HEK293 (cell line): ENCODE measurements around the gene TRAF4.

Source experiments
- CTCF ChIA-PET: fragments of 350-600 bp; formaldehyde crosslinking; extraction: SDS; loops from one replicate; lab custom pipeline; 2021; ENCODE audit warnings: antibody characterized with exemption; lab: Yijun Ruan, JAX
- POLR2A ChIA-PET: fragments of 300-600 bp; formaldehyde crosslinking; extraction: SDS; loops from one replicate; lab custom pipeline; 2020; ENCODE audit warnings: antibody characterized with exemption, inconsistent platforms; lab: Yijun Ruan, JAX
- H3K27ac ChIP-seq: fragments of 200-500 bp; sonication (Bioruptor generic); 2 replicates; pipeline ENCODE4 v1.5.1; 2014; ENCODE audit warnings: low read depth, low read length, control low read depth, inconsistent platforms; ENCODE audit errors: extremely low read depth
- H3K36me3 ChIP-seq, 2 experiments: fragments of 200-500 bp in 1 of 2; sonication (Bioruptor generic) in 1 of 2; 1 replicate in 1 of 2; 2 replicates in 1 of 2; pipeline ENCODE4 v1.5.1; 2014 to 2017; ENCODE audit warnings: inconsistent platforms in 2 of 2, low read length in 2 of 2; ENCODE audit not compliant: control insufficient read depth in 2 of 2, insufficient read depth in 1 of 2
- H3K4me1 ChIP-seq: fragments of 200-500 bp; sonication (Bioruptor generic); 2 replicates; pipeline ENCODE4 v1.5.1; 2014; ENCODE audit warnings: mild to moderate bottlenecking, low read length, inconsistent platforms; ENCODE audit not compliant: control insufficient read depth, insufficient read depth
- H3K4me3 ChIP-seq: 2 replicates; pipeline ENCODE4 v1.5.1; 2011; ENCODE audit warnings: low read depth, mild to moderate bottlenecking, control low read depth, low read length, moderate library complexity
- H3K9me3 ChIP-seq: fragments of 200-500 bp; sonication (Bioruptor generic); 2 replicates; pipeline ENCODE4 v1.5.1; 2014; ENCODE audit warnings: low read depth, low read length, inconsistent platforms; ENCODE audit not compliant: control insufficient read depth, insufficient read depth
- CTCF ChIP-seq: fragments of 450-650 bp; formaldehyde crosslinking; IDR thresholded peaks from 2 replicates; pipeline ENCODE4 v1.5.1; 2016; ENCODE audit warnings: missing biosample characterization, missing genetic modification characterization
- OVOL3 ChIP-seq: fragments of 450-650 bp; formaldehyde crosslinking; IDR thresholded peaks from 2 replicates; pipeline ENCODE4 v1.5.1; 2016; ENCODE audit warnings: missing biosample characterization, missing genetic modification characterization
- SCRT2 ChIP-seq: fragments of 450-650 bp; formaldehyde crosslinking; IDR thresholded peaks from 2 replicates; pipeline ENCODE4 v1.5.1; 2016; ENCODE audit warnings: missing biosample characterization, missing genetic modification characterization
- ZNF138 ChIP-seq: fragments of 450-650 bp; formaldehyde crosslinking; IDR thresholded peaks from 2 replicates; pipeline ENCODE4 v1.5.1; 2016; ENCODE audit warnings: missing biosample characterization, missing genetic modification characterization, borderline replicate concordance
- ZNF140 ChIP-seq: fragments of 450-650 bp; formaldehyde crosslinking; IDR thresholded peaks from 2 replicates; pipeline ENCODE4 v1.5.1; 2016; ENCODE audit warnings: missing biosample characterization, missing genetic modification characterization
- ZNF18 ChIP-seq: fragments of 450-650 bp; formaldehyde crosslinking; IDR thresholded peaks from 2 replicates; pipeline ENCODE4 v1.5.1; 2016; ENCODE audit warnings: missing biosample characterization, missing genetic modification characterization
- ZNF214 ChIP-seq: fragments of 450-650 bp; formaldehyde crosslinking; IDR thresholded peaks from 2 replicates; pipeline ENCODE4 v1.5.1; 2017; ENCODE audit warnings: missing biosample characterization, mild to moderate bottlenecking, missing genetic modification characterization, borderline replicate concordance
- ZNF23 ChIP-seq: fragments of 450-650 bp; formaldehyde crosslinking; IDR thresholded peaks from 2 replicates; pipeline ENCODE4 v1.5.1; 2016; ENCODE audit warnings: missing biosample characterization, missing genetic modification characterization, borderline replicate concordance
- ZNF341 ChIP-seq: fragments of 450-650 bp; formaldehyde crosslinking; IDR thresholded peaks from 2 replicates; pipeline ENCODE4; 2016; ENCODE audit warnings: low read depth, missing biosample characterization, missing genetic modification characterization
- ZNF362 ChIP-seq: fragments of 450-650 bp; formaldehyde crosslinking; IDR thresholded peaks from 2 replicates; pipeline ENCODE4 v1.5.1; 2016; ENCODE audit warnings: missing biosample characterization, missing genetic modification characterization
- ZNF513 ChIP-seq: fragments of 450-650 bp; IDR thresholded peaks from 2 replicates; pipeline ENCODE4 v1.5.1; 2018; ENCODE audit warnings: missing biosample characterization, missing genetic modification characterization
- ZNF558 ChIP-seq: fragments of 450-650 bp; formaldehyde crosslinking; IDR thresholded peaks from 2 replicates; pipeline ENCODE4 v1.5.1; 2016; ENCODE audit warnings: missing biosample characterization, missing genetic modification characterization
- ZNF580 ChIP-seq: fragments of 450-650 bp; formaldehyde crosslinking; IDR thresholded peaks from 2 replicates; pipeline ENCODE4 v1.5.1; 2016; ENCODE audit warnings: missing biosample characterization, missing genetic modification characterization
- ZNF585B ChIP-seq: fragments of 450-650 bp; formaldehyde crosslinking; IDR thresholded peaks from 2 replicates; pipeline ENCODE4 v1.5.1; 2016; ENCODE audit warnings: missing biosample characterization, missing genetic modification characterization
- ZNF623 ChIP-seq: fragments of 450-650 bp; formaldehyde crosslinking; IDR thresholded peaks from 2 replicates; pipeline ENCODE4 v1.5.1; 2016; ENCODE audit warnings: missing biosample characterization, missing genetic modification characterization
- ZNF624 ChIP-seq: fragments of 450-650 bp; formaldehyde crosslinking; IDR thresholded peaks from 2 replicates; pipeline ENCODE4 v1.5.1; 2017; ENCODE audit warnings: missing biosample characterization, missing genetic modification characterization
- ZNF660 ChIP-seq: fragments of 450-650 bp; IDR thresholded peaks from 2 replicates; pipeline ENCODE4 v1.5.1; 2018; ENCODE audit warnings: missing biosample characterization, mild to moderate bottlenecking, missing genetic modification characterization
- ZNF777 ChIP-seq: fragments of 450-650 bp; formaldehyde crosslinking; IDR thresholded peaks from 2 replicates; pipeline ENCODE4 v1.5.1; 2017; ENCODE audit warnings: missing biosample characterization, missing genetic modification characterization, borderline replicate concordance
- ZNF792 ChIP-seq: fragments of 450-650 bp; formaldehyde crosslinking; IDR thresholded peaks from 2 replicates; pipeline ENCODE4 v1.5.1; 2016; ENCODE audit warnings: missing biosample characterization, missing genetic modification characterization
- ZNF843 ChIP-seq: fragments of 450-650 bp; formaldehyde crosslinking; IDR thresholded peaks from 2 replicates; pipeline ENCODE4 v1.5.1; 2016; ENCODE audit warnings: missing biosample characterization, missing genetic modification characterization

TRAF4 gene

GRCh38 chr17:28720247-28720996 is 23.4 kb upstream of the TRAF4 start:
- POLR2A ChIA-PET = interaction anchor here (0.6 to 4.3 kb wide), 29 partner anchors 8 to 872 kb away, joined by 3 to 190 read pairs (median 5); partner anchors contain the start of genes ANKRD13B, BLTP2, FAM222B and FLOT2
- TF ChIP-seq ZNF580 (tag by site-specific recombination) = no peak
- TF ChIP-seq SCRT2 (tag by site-specific recombination) = 0 out of 2 replicates have a peak, but pooled peaks have one; percentile 38
- TF ChIP-seq ZNF140 (tag by site-specific recombination) = no peak
- TF ChIP-seq ZNF513 (tag by site-specific recombination) = no peak; the same call in 1 of the 2 replicates
- TF ChIP-seq ZNF624 (tag by site-specific recombination) = no peak
- peak; percentile 20; the same call in 1 of the 2 replicates for TF ChIP-seq ZNF623 (tag by site-specific recombination)
- no peak for TF ChIP-seq ZNF558 (tag by site-specific recombination)
- no peak for TF ChIP-seq ZNF362 (tag by site-specific recombination)
- TF ChIP-seq ZNF660 (tag by site-specific recombination) = 0 out of 2 replicates have a peak, but pooled peaks have one; percentile 8
- TF ChIP-seq ZNF341 (tag by site-specific recombination) = 0 out of 2 replicates have a peak, but pooled peaks have one; percentile 2
- no peak for TF ChIP-seq ZNF214
- no peak for TF ChIP-seq ZNF792 (tag by site-specific recombination)
- TF ChIP-seq OVOL3 = 0 out of 2 replicates have a peak, but pooled peaks have one; percentile 8
- peak; percentile 28; the same call in 1 of the 2 replicates for TF ChIP-seq CTCF (tag by site-specific recombination)
- TF ChIP-seq ZNF138 (tag by site-specific recombination) = 0 out of 2 replicates have a peak, but pooled peaks have one; percentile 1
- TF ChIP-seq ZNF843 = 0 out of 2 replicates have a peak, but pooled peaks have one; percentile 11
- TF ChIP-seq ZNF777 (tag by site-specific recombination) = no peak
- TF ChIP-seq ZNF23 (tag by site-specific recombination) = peak; percentile 19; the same call in 1 of the 2 replicates
- TF ChIP-seq ZNF585B (tag by site-specific recombination) = no peak
- 0 out of 2 replicates have a peak, but pooled peaks have one; percentile 4 for TF ChIP-seq ZNF18
- peaks cover 21% of the 10 kb centered on the region for H3K4me1 ChIP-seq
- H3K27ac ChIP-seq = peak overlapping the region; percentile 90
- H3K36me3 ChIP-seq = peaks cover 26 to 66% of the 10 kb centered on the region in 2 experiments
- peak overlapping the region; percentile 92 for H3K4me3 ChIP-seq
- no peaks in the 10 kb centered on the region for H3K9me3 ChIP-seq
- CTCF ChIA-PET = interaction anchor here (0.6 to 13.6 kb wide), 7 partner anchors 26 to 396 kb away, joined by 3 to 445 read pairs (median 3); partner anchors contain the start of genes BLTP2 and TRAF4
